Uterus (tissue), 4 donors: ENCODE data around the gene VWC2. TPM values are rescaled to one million over a fixed set of nuclear protein-coding genes. Genes with fewer than 3 reads are reported as not detected.

Experiments
- DNase-seq, 2 donors: peaks; one replicate each; pipeline ENCODE4 v3.0.0-alpha.2; 2019 to 2020
- H3K27ac ChIP-seq, 2 donors: fragments of 200-600 bp; sonication (generic); 1 replicate in 1 of 2; 2 replicates in 1 of 2; pipeline ENCODE4 v1.5.1; 2016 to 2018
- H3K27me3 ChIP-seq, 2 donors: fragments of 200-600 bp; sonication (generic); one replicate each; pipeline ENCODE4 v1.5.1; 2018 to 2019; ENCODE audit warnings: control low read depth in 1 of 2
- H3K36me3 ChIP-seq, 2 donors: fragments of 200-600 bp; sonication (generic); one replicate each; pipeline ENCODE4 v1.5.1; 2019; ENCODE audit warnings: control low read depth in 1 of 2
- H3K4me1 ChIP-seq, 2 donors: fragments of 200-600 bp; sonication (generic); one replicate each; pipeline ENCODE4 v1.5.1; 2018 to 2019; ENCODE audit warnings: control low read depth in 1 of 2
- H3K4me3 ChIP-seq, 2 donors: fragments of 200-600 bp; sonication (generic); 1 replicate in 1 of 2; 2 replicates in 1 of 2; pipeline ENCODE4 v1.5.1; 2018 to 2019; ENCODE audit warnings: mild to moderate bottlenecking in 1 of 2
- H3K9me3 ChIP-seq, 2 donors: fragments of 200-600 bp; sonication (generic); one replicate each; pipeline ENCODE4 v1.5.1; 2019; ENCODE audit warnings: control low read depth in 1 of 2
- CTCF ChIP-seq, 4 experiments: fragments of 200-600 bp in 2 of 4; fragments of 450-650 bp in 2 of 4; sonication (generic) in 2 of 4; IDR thresholded peaks; one replicate each; pipeline ENCODE4 v1.5.1; 2016 to 2019; ENCODE audit warnings: antibody characterized with exemption in 4 of 4, mild to moderate bottlenecking in 2 of 4, moderate library complexity in 1 of 4
- POLR2A ChIP-seq, 2 donors: fragments of 450-650 bp; IDR thresholded peaks; one replicate each; pipeline ENCODE4 v1.6.1; 2016; ENCODE audit warnings: antibody characterized with exemption in 2 of 2, mild to moderate bottlenecking in 1 of 2, moderate library complexity in 1 of 2
- intact Hi-C: fragments of 100-400 bp; cut with DNase I; formaldehyde crosslinking; loops from one replicate; pipeline ENCODE4 v1.15.1; 2023; ENCODE audit warnings: low total_unique reads
- total RNA-seq, 4 donors: library from RNA; depleted of rRNA in 3 of 4; stranded (reverse); fragments of >200 nt in 3 of 4; gene quantifications; one replicate each; pipeline versions ENCODE4 v1.1.0 to v1.2.4, GENCODE V29; 2014 to 2023
- donor health status: DM: yes; HTN: yes; CAD: no.

The VWC2 gene
- total RNA-seq, 4 donors from 2014 or later, result under 0.01 to 1.9 (median 0.91) TPM; not detected in 1

- DNase-seq, result no peak
- Histone ChIP-seq H3K36me3 (no peaks in the 10 kb centered on the region), H3K9me3 (no peaks in the 10 kb centered on the region), H3K27me3 (no peaks in the 10 kb centered on the region), H3K4me1 (no peaks in the 10 kb centered on the region), H3K27ac (no peak overlapping the region), H3K4me3 (no peak overlapping the region)
- intact Hi-C loops, result no loop called here
- TF ChIP-seq CTCF (IDR thresholded peaks at IDR 0.05), result no peak
- no peak for TF ChIP-seq POLR2A (IDR thresholded peaks at IDR 0.05)
Observed at GRCh38 chr7:49781996-49782395, 8.6 kb downstream of the VWC2 start.

- Histone ChIP-seq H3K27ac (no peak overlapping the region), H3K27me3 (no peaks in the 10 kb centered on the region), H3K36me3 (no peaks in the 10 kb centered on the region), H3K4me3 (no peak overlapping the region), H3K4me1 (no peaks in the 10 kb centered on the region), H3K9me3 (no peaks in the 10 kb centered on the region)
- intact Hi-C loops, result no loop called here
- no peak for TF ChIP-seq POLR2A (IDR thresholded peaks at IDR 0.05)
- no peak for TF ChIP-seq CTCF (IDR thresholded peaks at IDR 0.05)
- peak in 1 of 2 donors; percentile 37 for DNase-seq
Observed at GRCh38 chr7:49783446-49783845, 10.0 kb downstream of the VWC2 start.

GRCh38 chr7:49787980-49788379 lies 14.5 kb downstream of the VWC2 start:
- Histone ChIP-seq H3K27me3 (no peaks in the 10 kb centered on the region), H3K27ac (no peak overlapping the region), H3K4me1 (no peaks in the 10 kb centered on the region), H3K36me3 (no peaks in the 10 kb centered on the region), H3K4me3 (no peak overlapping the region), H3K9me3 (no peaks in the 10 kb centered on the region)
- TF ChIP-seq POLR2A (IDR thresholded peaks at IDR 0.05), result no peak
- no peak for TF ChIP-seq CTCF (IDR thresholded peaks at IDR 0.05)
- intact Hi-C loops, result no loop called here
- DNase-seq, result no peak

GRCh38 chr7:49788455-49789059 lies 15.1 kb downstream of the VWC2 start:
- Histone ChIP-seq H3K36me3 (no peaks in the 10 kb centered on the region), H3K27me3 (no peaks in the 10 kb centered on the region), H3K9me3 (no peaks in the 10 kb centered on the region), H3K4me3 (no peak overlapping the region), H3K4me1 (no peaks in the 10 kb centered on the region), H3K27ac (no peak overlapping the region)
- no peak for DNase-seq
- intact Hi-C loops, result no loop called here
- TF ChIP-seq POLR2A (IDR thresholded peaks at IDR 0.05) (no peak), CTCF (IDR thresholded peaks at IDR 0.05) (no peak)

- H3K4me3 ChIP-seq, result no peak overlapping the region
- DNase-seq, result no peak
- no peaks in the 10 kb centered on the region for H3K36me3 ChIP-seq
- H3K27ac ChIP-seq, result no peak overlapping the region
- H3K9me3 ChIP-seq, result no peaks in the 10 kb centered on the region
- TF ChIP-seq CTCF (IDR thresholded peaks at IDR 0.05), result no peak
- TF ChIP-seq POLR2A (IDR thresholded peaks at IDR 0.05), result no peak
- intact Hi-C loops, result no loop called here
- H3K27me3 ChIP-seq, result no peaks in the 10 kb centered on the region
- no peaks in the 10 kb centered on the region for H3K4me1 ChIP-seq
Observed at GRCh38 chr7:49789736-49790135, 16.3 kb downstream of the VWC2 start.
